Prostate gland (tissue), 2 donors: ENCODE results near the gene IFNGR1.

ENCODE experiments used
- POLR2A ChIP-seq: fragments of 450-650 bp; IDR thresholded peaks from one replicate; pipeline ENCODE4 v1.6.1; 2016; ENCODE audit warnings: antibody characterized with exemption, mild to moderate bottlenecking
- POLR2AphosphoS5 ChIP-seq: sonication (generic); formaldehyde crosslinking; IDR thresholded peaks from one replicate; pipeline ENCODE4 v1.6.1; 2017; ENCODE audit warnings: antibody characterized with exemption
- TF ChIP-seq, protein P1 (sequence below), 4 experiments: fragments of 200-600 bp in 2 of 4; fragments of 450-650 bp in 2 of 4; sonication (generic) in 2 of 4; IDR thresholded peaks; 1 replicate in 3 of 4; 2 replicates in 1 of 4; pipeline ENCODE4 v1.5.1; 2016 to 2019; ENCODE audit warnings: antibody characterized with exemption in 4 of 4, mild to moderate bottlenecking in 2 of 4, moderate library complexity in 2 of 4

DNA sequence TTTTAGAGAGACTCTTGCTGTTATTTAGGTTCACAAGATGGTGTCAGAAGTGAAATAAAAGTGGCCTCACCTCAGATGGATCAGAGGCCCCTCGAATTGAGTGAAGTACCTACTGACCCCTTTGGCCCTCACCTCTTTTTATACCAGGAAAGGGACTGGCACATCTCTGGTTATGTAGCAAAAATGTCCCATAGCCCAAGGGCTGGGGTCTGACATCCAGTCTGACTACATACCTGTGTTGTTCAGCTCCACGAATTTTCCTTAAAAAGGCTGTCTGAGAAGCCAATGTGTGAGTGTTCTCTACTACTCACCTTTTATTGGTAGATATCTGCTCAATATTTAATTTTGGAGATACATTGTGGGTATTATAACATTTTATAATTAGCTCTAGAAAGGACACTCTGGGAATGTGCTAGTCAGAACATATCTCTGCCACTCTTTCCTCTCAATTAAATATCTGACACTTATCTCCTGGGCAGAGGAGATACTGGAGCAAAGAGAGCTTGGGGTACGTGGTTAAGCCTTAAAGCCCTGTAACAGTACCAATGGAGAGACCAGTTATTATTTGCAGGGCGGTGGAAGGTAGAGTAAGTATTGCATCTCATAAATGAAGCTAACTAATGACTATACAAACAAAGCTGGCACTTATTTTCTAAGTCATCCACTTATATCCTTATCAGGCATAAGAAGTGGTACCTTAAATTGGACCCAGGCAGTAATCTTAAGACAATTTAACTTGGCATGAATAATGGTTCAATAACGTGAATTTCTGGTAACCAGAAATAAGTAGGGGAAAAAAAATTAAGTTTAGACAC is 25.7 kb downstream of the IFNGR1 start:
- TF ChIP-seq POLR2AphosphoS5 (no peak), POLR2A (no peak)
- TF ChIP-seq, protein P1, sequence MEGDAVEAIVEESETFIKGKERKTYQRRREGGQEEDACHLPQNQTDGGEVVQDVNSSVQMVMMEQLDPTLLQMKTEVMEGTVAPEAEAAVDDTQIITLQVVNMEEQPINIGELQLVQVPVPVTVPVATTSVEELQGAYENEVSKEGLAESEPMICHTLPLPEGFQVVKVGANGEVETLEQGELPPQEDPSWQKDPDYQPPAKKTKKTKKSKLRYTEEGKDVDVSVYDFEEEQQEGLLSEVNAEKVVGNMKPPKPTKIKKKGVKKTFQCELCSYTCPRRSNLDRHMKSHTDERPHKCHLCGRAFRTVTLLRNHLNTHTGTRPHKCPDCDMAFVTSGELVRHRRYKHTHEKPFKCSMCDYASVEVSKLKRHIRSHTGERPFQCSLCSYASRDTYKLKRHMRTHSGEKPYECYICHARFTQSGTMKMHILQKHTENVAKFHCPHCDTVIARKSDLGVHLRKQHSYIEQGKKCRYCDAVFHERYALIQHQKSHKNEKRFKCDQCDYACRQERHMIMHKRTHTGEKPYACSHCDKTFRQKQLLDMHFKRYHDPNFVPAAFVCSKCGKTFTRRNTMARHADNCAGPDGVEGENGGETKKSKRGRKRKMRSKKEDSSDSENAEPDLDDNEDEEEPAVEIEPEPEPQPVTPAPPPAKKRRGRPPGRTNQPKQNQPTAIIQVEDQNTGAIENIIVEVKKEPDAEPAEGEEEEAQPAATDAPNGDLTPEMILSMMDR (IDR thresholded peaks at IDR 0.05), result no peak
